VCaP (cell line): ENCODE data around the gene DLG2.

Source experiments
- H3K27ac ChIP-seq: fragments of 450-650 bp; 2 replicates; pipeline ENCODE4 v1.5.1; 2017
- TF ChIP-seq, protein P1 (sequence below): fragments of 450-650 bp; conservative IDR thresholded peaks from 2 replicates; pipeline ENCODE4 v1.5.1; 2017; ENCODE audit warnings: mild to moderate bottlenecking, moderate library complexity

Gene DLG2

GRCh38 chr11:83938148-83938547, 1689.0 kb downstream of the DLG2 start:
- TF ChIP-seq, protein P1, sequence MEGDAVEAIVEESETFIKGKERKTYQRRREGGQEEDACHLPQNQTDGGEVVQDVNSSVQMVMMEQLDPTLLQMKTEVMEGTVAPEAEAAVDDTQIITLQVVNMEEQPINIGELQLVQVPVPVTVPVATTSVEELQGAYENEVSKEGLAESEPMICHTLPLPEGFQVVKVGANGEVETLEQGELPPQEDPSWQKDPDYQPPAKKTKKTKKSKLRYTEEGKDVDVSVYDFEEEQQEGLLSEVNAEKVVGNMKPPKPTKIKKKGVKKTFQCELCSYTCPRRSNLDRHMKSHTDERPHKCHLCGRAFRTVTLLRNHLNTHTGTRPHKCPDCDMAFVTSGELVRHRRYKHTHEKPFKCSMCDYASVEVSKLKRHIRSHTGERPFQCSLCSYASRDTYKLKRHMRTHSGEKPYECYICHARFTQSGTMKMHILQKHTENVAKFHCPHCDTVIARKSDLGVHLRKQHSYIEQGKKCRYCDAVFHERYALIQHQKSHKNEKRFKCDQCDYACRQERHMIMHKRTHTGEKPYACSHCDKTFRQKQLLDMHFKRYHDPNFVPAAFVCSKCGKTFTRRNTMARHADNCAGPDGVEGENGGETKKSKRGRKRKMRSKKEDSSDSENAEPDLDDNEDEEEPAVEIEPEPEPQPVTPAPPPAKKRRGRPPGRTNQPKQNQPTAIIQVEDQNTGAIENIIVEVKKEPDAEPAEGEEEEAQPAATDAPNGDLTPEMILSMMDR = no peak
- H3K27ac ChIP-seq = no peak overlapping the region

GRCh38 chr11:83933008-83933407, 1694.1 kb downstream of the DLG2 start:
- TF ChIP-seq, protein P1 = no peak
- no peak overlapping the region for H3K27ac ChIP-seq

DNA sequence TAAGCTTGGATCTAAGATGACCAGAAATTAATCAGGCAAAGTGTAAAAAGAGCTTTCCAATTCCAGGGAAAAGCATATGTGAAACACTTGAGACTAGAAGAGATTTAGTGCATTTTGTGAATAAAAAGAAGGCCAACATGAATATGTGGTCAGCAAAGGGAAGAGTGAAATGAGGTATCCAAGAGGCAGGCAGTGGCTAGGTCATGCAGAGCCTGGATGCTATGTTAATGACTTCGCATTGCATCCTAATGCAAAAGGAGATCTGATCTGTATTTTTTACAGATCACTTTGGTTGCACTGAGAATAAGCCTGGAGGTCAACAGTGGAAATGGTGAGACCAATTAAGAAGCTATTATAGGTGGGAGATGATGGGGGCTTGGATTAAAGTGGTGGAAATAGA, 1699.7 kb downstream of the DLG2 start:
- TF ChIP-seq, protein P1 = no peak
- H3K27ac ChIP-seq = no peak overlapping the region

- TF ChIP-seq, protein P1 = no peak
- peak overlapping the region; percentile 41; the same call in 1 of the 2 replicates for H3K27ac ChIP-seq
Observed at GRCh38 chr11:83924795-83925542, 1702.2 kb downstream of the DLG2 start.

- peak overlapping the region; percentile 41 for H3K27ac ChIP-seq
- TF ChIP-seq, protein P1 = no peak
Observed at GRCh38 chr11:83923961-83924360, 1703.2 kb downstream of the DLG2 start.

DNA sequence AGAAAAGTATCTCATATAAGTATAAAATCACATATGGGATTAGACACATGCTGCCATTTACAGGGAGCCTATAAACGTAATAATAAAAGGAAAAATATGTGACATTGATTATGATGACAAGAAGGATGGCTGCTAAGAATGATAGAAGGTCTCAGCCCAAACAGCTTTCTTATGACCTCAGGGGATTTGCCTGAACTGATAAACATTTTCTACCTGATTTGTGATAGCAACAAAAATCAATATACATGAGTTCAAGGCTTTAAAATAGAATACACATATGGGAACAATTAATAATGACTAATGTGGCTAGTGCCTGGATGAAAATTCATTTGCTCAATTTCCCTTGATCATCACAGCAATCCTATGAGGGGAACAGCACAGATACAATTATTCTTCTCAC, 1704.2 kb downstream of the DLG2 start:
- H3K27ac ChIP-seq = no peak overlapping the region; the same call in 1 of the 2 replicates
- TF ChIP-seq, protein P1 = no peak

DNA sequence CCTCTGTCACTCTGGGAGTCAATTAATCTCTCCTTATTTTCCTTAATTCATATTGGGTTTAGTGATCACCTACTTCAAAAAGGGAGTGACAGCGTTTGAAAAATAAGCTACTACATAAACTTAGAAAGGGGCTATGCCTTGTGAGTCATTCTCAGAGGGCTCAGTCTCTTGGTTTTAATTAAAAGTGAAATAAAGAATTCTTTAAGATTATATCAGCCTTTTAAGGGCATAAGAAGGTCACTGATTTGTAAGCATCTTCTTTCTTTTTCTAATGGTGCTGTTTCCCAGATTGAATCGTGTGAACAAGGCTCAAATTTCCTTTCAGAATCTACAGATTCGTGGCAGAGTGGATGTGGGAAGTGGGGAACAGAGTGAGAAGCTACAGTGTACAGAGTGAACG, 1704.8 kb downstream of the DLG2 start:
- TF ChIP-seq, protein P1 = no peak
- no peak overlapping the region for H3K27ac ChIP-seq
